GM18519 (cell line): ENCODE results near the gene KIRREL3.

ENCODE experiments used
- ATAC-seq: cut with Tn5 transposase; IDR thresholded peaks from one replicate; pipeline ENCODE4 v1.9.1; 2021; ENCODE audit warnings: mild to moderate bottlenecking, moderate library complexity; ENCODE audit not compliant: unreplicated experiment, low FRiP score

Gene KIRREL3

GRCh38 chr11:126613272-126613671, 387.3 kb downstream of the KIRREL3 start:
- no peak for ATAC-seq

GRCh38 chr11:126612671-126613070, 387.9 kb downstream of the KIRREL3 start:
- ATAC-seq: no peak

GRCh38 chr11:126611438-126611837, 389.1 kb downstream of the KIRREL3 start:
- no peak for ATAC-seq

- no peak for ATAC-seq
Observed at GRCh38 chr11:126608658-126609057, 391.9 kb downstream of the KIRREL3 start.

GRCh38 chr11:126607776-126608541, 392.6 kb downstream of the KIRREL3 start:
- no peak for ATAC-seq

GRCh38 chr11:126607374-126607773, 393.2 kb downstream of the KIRREL3 start:
- no peak for ATAC-seq

GRCh38 chr11:126606484-126606883, 394.1 kb downstream of the KIRREL3 start:
- ATAC-seq: no peak

- no peak for ATAC-seq
Observed at GRCh38 chr11:126604461-126604860, 396.1 kb downstream of the KIRREL3 start.

GRCh38 chr11:126603486-126603885, 397.1 kb downstream of the KIRREL3 start:
- ATAC-seq: no peak

GRCh38 chr11:126602993-126603392, 397.6 kb downstream of the KIRREL3 start:
- ATAC-seq: no peak

GRCh38 chr11:126602349-126602940, 398.1 kb downstream of the KIRREL3 start:
- ATAC-seq: no peak

- ATAC-seq: no peak
Observed at GRCh38 chr11:126601550-126602215, 398.9 kb downstream of the KIRREL3 start.

- ATAC-seq: no peak
Observed at GRCh38 chr11:126601136-126601535, 399.4 kb downstream of the KIRREL3 start.

- no peak for ATAC-seq
Observed at GRCh38 chr11:126599217-126599897, 401.2 kb downstream of the KIRREL3 start.

GRCh38 chr11:126598344-126599216, 402.0 kb downstream of the KIRREL3 start:
- no peak for ATAC-seq

- no peak for ATAC-seq
Observed at GRCh38 chr11:126597041-126597440, 403.5 kb downstream of the KIRREL3 start.

- no peak for ATAC-seq
Observed at GRCh38 chr11:126596474-126596873, 404.1 kb downstream of the KIRREL3 start.

- no peak for ATAC-seq
Observed at GRCh38 chr11:126595560-126595959, 405.0 kb downstream of the KIRREL3 start.

- no peak for ATAC-seq
Observed at GRCh38 chr11:126594921-126595367, 405.6 kb downstream of the KIRREL3 start.
